ENCODE data around the gene SRBD1. TPM values are rescaled to one million over a fixed set of nuclear protein-coding genes. Genes with fewer than 3 reads are reported as not detected.

The SRBD1 gene
- total RNA-seq, 1 experiment from 2014 or later: 22.8 TPM

DNA sequence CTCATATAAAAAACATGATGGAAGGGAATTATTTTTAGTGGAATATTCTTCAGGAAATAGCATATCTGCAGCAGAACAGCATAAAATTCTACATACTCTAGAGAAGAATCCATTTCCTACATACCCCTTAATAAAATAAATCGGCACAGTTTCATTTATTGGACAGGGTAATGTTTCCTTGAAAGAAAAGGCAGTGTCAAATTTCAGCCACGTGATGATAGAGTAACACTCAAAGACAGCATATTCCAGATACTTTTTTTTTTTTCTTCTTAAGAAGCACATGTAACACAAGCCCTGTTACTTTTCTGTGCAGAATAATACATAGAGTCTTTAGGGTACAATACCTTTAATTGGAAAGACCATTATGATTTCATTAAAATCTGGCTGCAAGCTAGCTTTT is 204.4 kb downstream of the SRBD1 start (continued):
- TF ChIP-seq NR1H2 (CRISPR knock-in tag; IDR thresholded peaks at IDR 0.05) (no peak), NFATC4 (CRISPR knock-in tag; IDR thresholded peaks at IDR 0.05) (no peak), ATF6 (CRISPR knock-in tag; IDR thresholded peaks at IDR 0.05) (no peak), KAT7 (CRISPR knock-in tag; IDR thresholded peaks at IDR 0.05; ENCODE audit: borderline replicate concordance) (no peak), SP1 (CRISPR knock-in tag; conservative IDR thresholded peaks at IDR 0.05) (no peak)
- TF ChIP-seq, protein P1, sequence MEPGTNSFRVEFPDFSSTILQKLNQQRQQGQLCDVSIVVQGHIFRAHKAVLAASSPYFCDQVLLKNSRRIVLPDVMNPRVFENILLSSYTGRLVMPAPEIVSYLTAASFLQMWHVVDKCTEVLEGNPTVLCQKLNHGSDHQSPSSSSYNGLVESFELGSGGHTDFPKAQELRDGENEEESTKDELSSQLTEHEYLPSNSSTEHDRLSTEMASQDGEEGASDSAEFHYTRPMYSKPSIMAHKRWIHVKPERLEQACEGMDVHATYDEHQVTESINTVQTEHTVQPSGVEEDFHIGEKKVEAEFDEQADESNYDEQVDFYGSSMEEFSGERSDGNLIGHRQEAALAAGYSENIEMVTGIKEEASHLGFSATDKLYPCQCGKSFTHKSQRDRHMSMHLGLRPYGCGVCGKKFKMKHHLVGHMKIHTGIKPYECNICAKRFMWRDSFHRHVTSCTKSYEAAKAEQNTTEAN (CRISPR knock-in tag; IDR thresholded peaks at IDR 0.05): no peak

GRCh38 chr2:45404807-45405297 is 206.2 kb downstream of the SRBD1 start:
- ATAC-seq: no peak
- no peak for TF ChIP-seq CBFB (CRISPR knock-in tag; IDR thresholded peaks at IDR 0.05; ENCODE audit: low read depth)
- no peak for TF ChIP-seq ATF6 (CRISPR knock-in tag; IDR thresholded peaks at IDR 0.05)
- TF ChIP-seq NR3C1 (CRISPR knock-in tag; conservative IDR thresholded peaks at IDR 0.05; ENCODE audit: low read depth): no peak
- TF ChIP-seq ERG (CRISPR knock-in tag; IDR thresholded peaks at IDR 0.05): no peak
- no peak for TF ChIP-seq NFE2L1 (CRISPR knock-in tag; IDR thresholded peaks at IDR 0.05)
- TF ChIP-seq JAZF1 (CRISPR knock-in tag; IDR thresholded peaks at IDR 0.05): no peak
- TF ChIP-seq MAX (CRISPR knock-in tag; IDR thresholded peaks at IDR 0.05): no peak
- no peak for TF ChIP-seq SMAD4 (CRISPR knock-in tag; IDR thresholded peaks at IDR 0.05)
- TF ChIP-seq IRF2 (CRISPR knock-in tag; IDR thresholded peaks at IDR 0.05; ENCODE audit: borderline replicate concordance, low read depth): no peak
- TF ChIP-seq GRHL2 (CRISPR knock-in tag; IDR thresholded peaks at IDR 0.05; ENCODE audit: insufficient replicate concordance, severe bottlenecking): no peak
- no peak for TF ChIP-seq ZNF317 (CRISPR knock-in tag; IDR thresholded peaks at IDR 0.05; ENCODE audit: borderline replicate concordance, low read depth)
- ChIA-PET CTCF (no interaction called here), POLR2A (no interaction called here)
- H3K4me3 Mint-ChIP-seq: no peak overlapping the region
- H3K36me3 Mint-ChIP-seq: no peaks in the 10 kb centered on the region
- no peak for DNase-seq (ENCODE audit: low spot score)
- H3K4me1 Mint-ChIP-seq: peaks cover 41% of the 10 kb centered on the region
- no peaks in the 10 kb centered on the region for H3K27me3 Mint-ChIP-seq (ENCODE audit: low read depth)
- H3K27ac Mint-ChIP-seq: no peak overlapping the region
- H3K9me3 Mint-ChIP-seq: no peaks in the 10 kb centered on the region

- POLR2A ChIA-PET: interaction anchor here (0.6 kb wide), 1 partner anchor 18 kb away, joined by 7 read pairs; no protein-coding TSS in a partner anchor
- CTCF ChIA-PET: no interaction called here
Measured at GRCh38 chr2:45403036-45403435, 208.0 kb downstream of the SRBD1 start.

More at GRCh38 chr2:45403036-45403435, 208.0 kb downstream of the SRBD1 start:
- Mint-ChIP-seq H3K4me3 (no peak overlapping the region), H3K36me3 (no peaks in the 10 kb centered on the region), H3K27ac (peak overlapping the region; percentile 48; the same call in 1 of the 2 replicates), H3K4me1 (peaks cover 49% of the 10 kb centered on the region), H3K27me3 (ENCODE audit: low read depth) (no peaks in the 10 kb centered on the region), H3K9me3 (no peaks in the 10 kb centered on the region)
- no peak for TF ChIP-seq FOXK1 (CRISPR knock-in tag; IDR thresholded peaks at IDR 0.05)
- TF ChIP-seq GTF2I (CRISPR knock-in tag; conservative IDR thresholded peaks at IDR 0.05): no peak
- TF ChIP-seq TEAD1 (CRISPR knock-in tag; IDR thresholded peaks at IDR 0.05): no peak
- no peak for TF ChIP-seq TEAD4 (CRISPR knock-in tag; IDR thresholded peaks at IDR 0.05)
- no peak for TF ChIP-seq ZNF138 (CRISPR knock-in tag; conservative IDR thresholded peaks at IDR 0.05)
- TF ChIP-seq E2F5 (CRISPR knock-in tag; IDR thresholded peaks at IDR 0.05): no peak
- no peak for TF ChIP-seq ZNF416 (CRISPR knock-in tag; IDR thresholded peaks at IDR 0.05)
- TF ChIP-seq ZNF263 (CRISPR knock-in tag; IDR thresholded peaks at IDR 0.05; ENCODE audit: low read depth): no peak
- TF ChIP-seq, protein P2, sequence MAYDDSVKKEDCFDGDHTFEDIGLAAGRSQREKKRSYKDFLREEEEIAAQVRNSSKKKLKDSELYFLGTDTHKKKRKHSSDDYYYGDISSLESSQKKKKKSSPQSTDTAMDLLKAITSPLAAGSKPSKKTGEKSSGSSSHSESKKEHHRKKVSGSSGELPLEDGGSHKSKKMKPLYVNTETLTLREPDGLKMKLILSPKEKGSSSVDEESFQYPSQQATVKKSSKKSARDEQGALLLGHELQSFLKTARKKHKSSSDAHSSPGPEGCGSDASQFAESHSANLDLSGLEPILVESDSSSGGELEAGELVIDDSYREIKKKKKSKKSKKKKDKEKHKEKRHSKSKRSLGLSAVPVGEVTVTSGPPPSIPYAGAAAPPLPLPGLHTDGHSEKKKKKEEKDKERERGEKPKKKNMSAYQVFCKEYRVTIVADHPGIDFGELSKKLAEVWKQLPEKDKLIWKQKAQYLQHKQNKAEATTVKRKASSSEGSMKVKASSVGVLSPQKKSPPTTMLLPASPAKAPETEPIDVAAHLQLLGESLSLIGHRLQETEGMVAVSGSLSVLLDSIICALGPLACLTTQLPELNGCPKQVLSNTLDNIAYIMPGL (CRISPR knock-in tag; IDR thresholded peaks at IDR 0.05): no peak
- TF ChIP-seq RORB (CRISPR knock-in tag; IDR thresholded peaks at IDR 0.05): no peak
- no peak for TF ChIP-seq TP53 (CRISPR knock-in tag; IDR thresholded peaks at IDR 0.05)
- ATAC-seq (no peak), DNase-seq (ENCODE audit: low spot score) (no peak)

Measured in WTC11 (cell line).